ENCODE data around the gene COTL1.

COTL1 gene

GRCh38 chr16:84630009-84630408 lies 12.1 kb upstream of the COTL1 start:
- TF ChIP-seq REST (IDR thresholded peaks at IDR 0.05; ENCODE audit: insufficient read depth in 1 of 2, low read depth in 2 of 2, low read length in 2 of 2) (no peak), TAF1 (IDR thresholded peaks at IDR 0.05; ENCODE audit: borderline replicate concordance, insufficient read depth, low read length) (no peak), POLR2AphosphoS5 (IDR thresholded peaks at IDR 0.05; ENCODE audit: low read depth, low read length) (no peak), SIN3A (IDR thresholded peaks at IDR 0.05; ENCODE audit: borderline replicate concordance, insufficient read depth, low read length) (no peak), FOXP2 (optimal IDR thresholded peaks at IDR 0.05; ENCODE audit: borderline replicate concordance, extremely low read depth, extremely low read length, insufficient read depth) (no peak)

- TF ChIP-seq POLR2AphosphoS5 (IDR thresholded peaks at IDR 0.05; ENCODE audit: low read depth, low read length) (no peak), SIN3A (IDR thresholded peaks at IDR 0.05; ENCODE audit: borderline replicate concordance, insufficient read depth, low read length) (no peak), TAF1 (IDR thresholded peaks at IDR 0.05; ENCODE audit: borderline replicate concordance, insufficient read depth, low read length) (no peak), REST (IDR thresholded peaks at IDR 0.05; ENCODE audit: insufficient read depth in 1 of 2, low read depth in 2 of 2, low read length in 2 of 2) (no peak), FOXP2 (optimal IDR thresholded peaks at IDR 0.05; ENCODE audit: borderline replicate concordance, extremely low read depth, extremely low read length, insufficient read depth) (no peak)
Measured at GRCh38 chr16:84629580-84629979, 11.7 kb upstream of the COTL1 start.

- no peak for TF ChIP-seq TAF1 (IDR thresholded peaks at IDR 0.05; ENCODE audit: borderline replicate concordance, insufficient read depth, low read length)
- TF ChIP-seq POLR2AphosphoS5 (IDR thresholded peaks at IDR 0.05; ENCODE audit: low read depth, low read length): no peak
- no peak for TF ChIP-seq FOXP2 (optimal IDR thresholded peaks at IDR 0.05; ENCODE audit: borderline replicate concordance, extremely low read depth, extremely low read length, insufficient read depth)
- TF ChIP-seq SIN3A (IDR thresholded peaks at IDR 0.05; ENCODE audit: borderline replicate concordance, insufficient read depth, low read length): no peak
- no peak for TF ChIP-seq REST (IDR thresholded peaks at IDR 0.05; ENCODE audit: insufficient read depth in 1 of 2, low read depth in 2 of 2, low read length in 2 of 2)
Measured at GRCh38 chr16:84628226-84628731, 10.4 kb upstream of the COTL1 start.

GRCh38 chr16:84625556-84625955 lies 7.7 kb upstream of the COTL1 start:
- no peak for TF ChIP-seq TAF1 (IDR thresholded peaks at IDR 0.05; ENCODE audit: borderline replicate concordance, insufficient read depth, low read length)
- no peak for TF ChIP-seq REST (IDR thresholded peaks at IDR 0.05; ENCODE audit: insufficient read depth in 1 of 2, low read depth in 2 of 2, low read length in 2 of 2)
- no peak for TF ChIP-seq SIN3A (IDR thresholded peaks at IDR 0.05; ENCODE audit: borderline replicate concordance, insufficient read depth, low read length)
- TF ChIP-seq FOXP2 (optimal IDR thresholded peaks at IDR 0.05; ENCODE audit: borderline replicate concordance, extremely low read depth, extremely low read length, insufficient read depth): no peak
- no peak for TF ChIP-seq POLR2AphosphoS5 (IDR thresholded peaks at IDR 0.05; ENCODE audit: low read depth, low read length)
